Prostate gland (tissue), 2 donors: ENCODE measurements around the gene MRGPRG.

Experiments
- POLR2A ChIP-seq: fragments of 450-650 bp; IDR thresholded peaks from one replicate; pipeline ENCODE4 v1.6.1; 2016; ENCODE audit warnings: antibody characterized with exemption, mild to moderate bottlenecking
- POLR2AphosphoS5 ChIP-seq: sonication (generic); formaldehyde crosslinking; IDR thresholded peaks from one replicate; pipeline ENCODE4 v1.6.1; 2017; ENCODE audit warnings: antibody characterized with exemption
- TF ChIP-seq, protein P1 (sequence below), 4 experiments: fragments of 200-600 bp in 2 of 4; fragments of 450-650 bp in 2 of 4; sonication (generic) in 2 of 4; IDR thresholded peaks; 1 replicate in 3 of 4; 2 replicates in 1 of 4; pipeline ENCODE4 v1.5.1; 2016 to 2019; ENCODE audit warnings: antibody characterized with exemption in 4 of 4, mild to moderate bottlenecking in 2 of 4, moderate library complexity in 2 of 4

DNA sequence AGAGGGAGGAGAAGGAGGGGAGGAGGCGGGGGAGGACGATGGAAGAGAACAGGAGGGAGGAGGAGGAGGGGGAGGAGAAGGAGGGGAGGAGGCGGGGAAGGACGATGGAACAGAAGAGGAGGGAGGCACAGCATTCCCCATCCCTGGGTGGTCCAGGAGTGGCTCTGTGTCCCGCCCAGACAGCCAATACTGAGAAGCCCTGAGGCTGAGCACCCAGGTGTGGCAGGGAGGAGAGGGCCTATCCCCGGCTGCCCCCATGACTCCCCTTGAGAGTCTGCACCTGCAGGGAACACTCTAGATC lies 12.9 kb upstream of the MRGPRG start:
- no peak for TF ChIP-seq POLR2AphosphoS5
- TF ChIP-seq, protein P1, sequence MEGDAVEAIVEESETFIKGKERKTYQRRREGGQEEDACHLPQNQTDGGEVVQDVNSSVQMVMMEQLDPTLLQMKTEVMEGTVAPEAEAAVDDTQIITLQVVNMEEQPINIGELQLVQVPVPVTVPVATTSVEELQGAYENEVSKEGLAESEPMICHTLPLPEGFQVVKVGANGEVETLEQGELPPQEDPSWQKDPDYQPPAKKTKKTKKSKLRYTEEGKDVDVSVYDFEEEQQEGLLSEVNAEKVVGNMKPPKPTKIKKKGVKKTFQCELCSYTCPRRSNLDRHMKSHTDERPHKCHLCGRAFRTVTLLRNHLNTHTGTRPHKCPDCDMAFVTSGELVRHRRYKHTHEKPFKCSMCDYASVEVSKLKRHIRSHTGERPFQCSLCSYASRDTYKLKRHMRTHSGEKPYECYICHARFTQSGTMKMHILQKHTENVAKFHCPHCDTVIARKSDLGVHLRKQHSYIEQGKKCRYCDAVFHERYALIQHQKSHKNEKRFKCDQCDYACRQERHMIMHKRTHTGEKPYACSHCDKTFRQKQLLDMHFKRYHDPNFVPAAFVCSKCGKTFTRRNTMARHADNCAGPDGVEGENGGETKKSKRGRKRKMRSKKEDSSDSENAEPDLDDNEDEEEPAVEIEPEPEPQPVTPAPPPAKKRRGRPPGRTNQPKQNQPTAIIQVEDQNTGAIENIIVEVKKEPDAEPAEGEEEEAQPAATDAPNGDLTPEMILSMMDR (IDR thresholded peaks at IDR 0.05) = no peak
- no peak for TF ChIP-seq POLR2A
